K562 (cell line): ENCODE measurements around the gene CCDC77. TPM values are rescaled to one million over a fixed set of nuclear protein-coding genes. Genes with fewer than 3 reads are reported as not detected.
A peak's percentile ranks its signal among the peaks of the same experiment; 100 is the strongest.

Experiments used
- ELK1 ChIP-seq: sonication (generic); formaldehyde crosslinking; IDR thresholded peaks from 2 replicates; pipeline ENCODE4 v1.8.1; 2022; ENCODE audit warnings: missing genetic modification reagents
- FOXJ2 ChIP-seq: fragments of 200-800 bp; sonication (Bioruptor generic); IDR thresholded peaks from 2 replicates; pipeline ENCODE4 v1.6.1; 2016; ENCODE audit warnings: missing genetic modification characterization, missing compliant biosample characterization
- HCFC1 ChIP-seq: IDR thresholded peaks from 2 replicates; pipeline ENCODE4 v1.6.1; 2012; ENCODE audit warnings: low read depth, low read length, improper control_type of control experiment
- MIER1 ChIP-seq: fragments of 450-650 bp; IDR thresholded peaks from 2 replicates; pipeline ENCODE4 v1.6.1; 2016; ENCODE audit warnings: antibody characterized with exemption, mild to moderate bottlenecking, low read depth
- NFE2 ChIP-seq: IDR thresholded peaks from 2 replicates; pipeline ENCODE4 v1.6.1; 2014; ENCODE audit warnings: antibody characterized with exemption, low read depth
- NR2C1 ChIP-seq, 2 experiments: fragments of 450-650 bp; IDR thresholded peaks; 2 replicates each; pipeline ENCODE4 v1.6.1; 2017; ENCODE audit warnings: mild to moderate bottlenecking in 2 of 2, antibody characterized with exemption in 1 of 2, inconsistent platforms in 1 of 2, missing compliant biosample characterization in 1 of 2, missing genetic modification characterization in 1 of 2
- NRF1 ChIP-seq, 2 experiments: fragments of 450-650 bp; IDR thresholded peaks in 1 of 2; conservative IDR thresholded peaks in 1 of 2; 2 replicates each; pipeline ENCODE4 v1.6.1; 2014; ENCODE audit warnings: mild to moderate bottlenecking in 2 of 2
- SNAPC5 ChIP-seq: fragments of 250-450 bp; sonication (Bioruptor Pico); IDR thresholded peaks from 2 replicates; pipeline ENCODE4 v1.8.0; 2021; ENCODE audit warnings: moderate library complexity, mild to moderate bottlenecking, inconsistent platforms
- SP1 ChIP-seq: sonication (generic); formaldehyde crosslinking; IDR thresholded peaks from 2 replicates; pipeline ENCODE4 v1.8.1; 2022; ENCODE audit warnings: mild to moderate bottlenecking, missing genetic modification reagents
- ZBTB33 ChIP-seq: sonication (generic); formaldehyde crosslinking; IDR thresholded peaks from 2 replicates; pipeline ENCODE4 v1.8.1; 2023; ENCODE audit warnings: mild to moderate bottlenecking, missing genetic modification reagents
- polyA plus RNA-seq, 8 experiments: library from polyadenylated mRNA; depleted of rRNA in 4 of 8; stranded (reverse) in 5 of 8; unstranded in 3 of 8; fragments of >200 nt; fragmentation: Nextera tagmentation in 2 of 8; fragmentation: Illumina TruSeq in 1 of 8; extraction: Ambion mirVana in 2 of 8; extraction: Trizol in 1 of 8; gene quantifications; 2 replicates each; pipeline versions ENCODE4 v1.2.1 to v1.2.3, GENCODE V29; 2011 to 2014; ENCODE audit warnings: inconsistent platforms in 1 of 8, missing spikeins in 1 of 8
- total RNA-seq, 7 experiments: library from RNA; depleted of rRNA in 6 of 7; stranded (reverse); fragments of >200 nt in 6 of 7; fragmentation: Illumina TruSeq in 2 of 7; extraction: Trizol in 2 of 7; gene quantifications; 2 replicates each; pipeline versions ENCODE4 v1.2.1 to v1.2.3, GENCODE V29; 2011 to 2021; ENCODE audit warnings: low replicate concordance in 1 of 7
- TF ChIP-seq, protein P1 (sequence below): sonication (generic); formaldehyde crosslinking; IDR thresholded peaks from 2 replicates; pipeline ENCODE4 v1.8.0; 2023; ENCODE audit warnings: mild to moderate bottlenecking, missing genetic modification reagents
- TF ChIP-seq, protein P2 (sequence below): fragments of 450-650 bp; IDR thresholded peaks from 2 replicates; pipeline ENCODE4 v1.6.1; 2016
- TF ChIP-seq, protein P3 (sequence below), 3 experiments: fragments of 200-800 bp in 1 of 3; fragments of 250-450 bp in 1 of 3; fragments of 450-650 bp in 1 of 3; sonication (Bioruptor Pico) in 1 of 3; sonication (Bioruptor generic) in 1 of 3; formaldehyde crosslinking in 1 of 3; IDR thresholded peaks; 2 replicates each; pipeline versions ENCODE4 v1.6.1 to v1.8.0; 2016 to 2022; ENCODE audit warnings: mild to moderate bottlenecking in 2 of 3, missing genetic modification characterization in 2 of 3, missing compliant biosample characterization in 1 of 3, moderate library complexity in 1 of 3

CCDC77 gene
- total and polyA plus RNA-seq, 9 of the 15 experiments (the other 6 are each of a cell fraction or from before 2014, with no cell fraction given): 10.5 to 26.5 (median 17.8) TPM

- TF ChIP-seq ZBTB33 (CRISPR knock-in tag) (no peak), MIER1 (no peak), ELK1 (CRISPR knock-in tag) (no peak), SP1 (peak; percentile 89), NFE2 (no peak), FOXJ2 (tag) (0 out of 2 replicates have a peak, but pooled peaks have one; percentile 55), NR2C1 (IDR thresholded peaks at IDR 0.05) (peak; percentile 98), NR2C1 (tag; IDR thresholded peaks at IDR 0.05) (peak; percentile 99), NRF1 (conservative IDR thresholded peaks at IDR 0.05 in 1 of 2, IDR thresholded peaks at IDR 0.05 in 1 of 2) (no peak), SNAPC5 (CRISPR knock-in tag) (no peak), HCFC1 (peak; percentile 78)
- TF ChIP-seq, protein P1, sequence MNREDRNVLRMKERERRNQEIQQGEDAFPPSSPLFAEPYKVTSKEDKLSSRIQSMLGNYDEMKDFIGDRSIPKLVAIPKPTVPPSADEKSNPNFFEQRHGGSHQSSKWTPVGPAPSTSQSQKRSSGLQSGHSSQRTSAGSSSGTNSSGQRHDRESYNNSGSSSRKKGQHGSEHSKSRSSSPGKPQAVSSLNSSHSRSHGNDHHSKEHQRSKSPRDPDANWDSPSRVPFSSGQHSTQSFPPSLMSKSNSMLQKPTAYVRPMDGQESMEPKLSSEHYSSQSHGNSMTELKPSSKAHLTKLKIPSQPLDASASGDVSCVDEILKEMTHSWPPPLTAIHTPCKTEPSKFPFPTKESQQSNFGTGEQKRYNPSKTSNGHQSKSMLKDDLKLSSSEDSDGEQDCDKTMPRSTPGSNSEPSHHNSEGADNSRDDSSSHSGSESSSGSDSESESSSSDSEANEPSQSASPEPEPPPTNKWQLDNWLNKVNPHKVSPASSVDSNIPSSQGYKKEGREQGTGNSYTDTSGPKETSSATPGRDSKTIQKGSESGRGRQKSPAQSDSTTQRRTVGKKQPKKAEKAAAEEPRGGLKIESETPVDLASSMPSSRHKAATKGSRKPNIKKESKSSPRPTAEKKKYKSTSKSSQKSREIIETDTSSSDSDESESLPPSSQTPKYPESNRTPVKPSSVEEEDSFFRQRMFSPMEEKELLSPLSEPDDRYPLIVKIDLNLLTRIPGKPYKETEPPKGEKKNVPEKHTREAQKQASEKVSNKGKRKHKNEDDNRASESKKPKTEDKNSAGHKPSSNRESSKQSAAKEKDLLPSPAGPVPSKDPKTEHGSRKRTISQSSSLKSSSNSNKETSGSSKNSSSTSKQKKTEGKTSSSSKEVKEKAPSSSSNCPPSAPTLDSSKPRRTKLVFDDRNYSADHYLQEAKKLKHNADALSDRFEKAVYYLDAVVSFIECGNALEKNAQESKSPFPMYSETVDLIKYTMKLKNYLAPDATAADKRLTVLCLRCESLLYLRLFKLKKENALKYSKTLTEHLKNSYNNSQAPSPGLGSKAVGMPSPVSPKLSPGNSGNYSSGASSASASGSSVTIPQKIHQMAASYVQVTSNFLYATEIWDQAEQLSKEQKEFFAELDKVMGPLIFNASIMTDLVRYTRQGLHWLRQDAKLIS (CRISPR knock-in tag): peak; percentile 80; the same call in 1 of the 2 replicates
- TF ChIP-seq, protein P2, sequence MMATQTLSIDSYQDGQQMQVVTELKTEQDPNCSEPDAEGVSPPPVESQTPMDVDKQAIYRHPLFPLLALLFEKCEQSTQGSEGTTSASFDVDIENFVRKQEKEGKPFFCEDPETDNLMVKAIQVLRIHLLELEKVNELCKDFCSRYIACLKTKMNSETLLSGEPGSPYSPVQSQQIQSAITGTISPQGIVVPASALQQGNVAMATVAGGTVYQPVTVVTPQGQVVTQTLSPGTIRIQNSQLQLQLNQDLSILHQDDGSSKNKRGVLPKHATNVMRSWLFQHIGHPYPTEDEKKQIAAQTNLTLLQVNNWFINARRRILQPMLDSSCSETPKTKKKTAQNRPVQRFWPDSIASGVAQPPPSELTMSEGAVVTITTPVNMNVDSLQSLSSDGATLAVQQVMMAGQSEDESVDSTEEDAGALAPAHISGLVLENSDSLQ: no peak
- TF ChIP-seq, protein P3, sequence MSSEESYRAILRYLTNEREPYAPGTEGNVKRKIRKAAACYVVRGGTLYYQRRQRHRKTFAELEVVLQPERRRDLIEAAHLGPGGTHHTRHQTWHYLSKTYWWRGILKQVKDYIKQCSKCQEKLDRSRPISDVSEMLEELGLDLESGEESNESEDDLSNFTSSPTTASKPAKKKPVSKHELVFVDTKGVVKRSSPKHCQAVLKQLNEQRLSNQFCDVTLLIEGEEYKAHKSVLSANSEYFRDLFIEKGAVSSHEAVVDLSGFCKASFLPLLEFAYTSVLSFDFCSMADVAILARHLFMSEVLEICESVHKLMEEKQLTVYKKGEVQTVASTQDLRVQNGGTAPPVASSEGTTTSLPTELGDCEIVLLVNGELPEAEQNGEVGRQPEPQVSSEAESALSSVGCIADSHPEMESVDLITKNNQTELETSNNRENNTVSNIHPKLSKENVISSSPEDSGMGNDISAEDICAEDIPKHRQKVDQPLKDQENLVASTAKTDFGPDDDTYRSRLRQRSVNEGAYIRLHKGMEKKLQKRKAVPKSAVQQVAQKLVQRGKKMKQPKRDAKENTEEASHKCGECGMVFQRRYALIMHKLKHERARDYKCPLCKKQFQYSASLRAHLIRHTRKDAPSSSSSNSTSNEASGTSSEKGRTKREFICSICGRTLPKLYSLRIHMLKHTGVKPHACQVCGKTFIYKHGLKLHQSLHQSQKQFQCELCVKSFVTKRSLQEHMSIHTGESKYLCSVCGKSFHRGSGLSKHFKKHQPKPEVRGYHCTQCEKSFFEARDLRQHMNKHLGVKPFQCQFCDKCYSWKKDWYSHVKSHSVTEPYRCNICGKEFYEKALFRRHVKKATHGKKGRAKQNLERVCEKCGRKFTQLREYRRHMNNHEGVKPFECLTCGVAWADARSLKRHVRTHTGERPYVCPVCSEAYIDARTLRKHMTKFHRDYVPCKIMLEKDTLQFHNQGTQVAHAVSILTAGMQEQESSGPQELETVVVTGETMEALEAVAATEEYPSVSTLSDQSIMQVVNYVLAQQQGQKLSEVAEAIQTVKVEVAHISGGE (CRISPR knock-in tag; IDR thresholded peaks at IDR 0.05): peak; percentile 74 to 96 (median 87); a peak in 5 of 6 replicates
Observed at GRCh38 chr12:389142-390096, 12.0 kb upstream of the CCDC77 start, which contains the start of gene KDM5A (continued).
